ENCODE results near the gene PLEKHG7.
"Not testable (repeated sequence)": the region's sequence is repeated elsewhere in the genome, so short reads cannot be mapped to it uniquely, and the experiment has no call there.

Gene PLEKHG7

GRCh38 chr12:92745856-92746550 is 43.2 kb downstream of the PLEKHG7 start:
- TF ChIP-seq ZFX (IDR thresholded peaks at IDR 0.05) (no peak), CTCF (conservative IDR thresholded peaks at IDR 0.05) (no peak)
- no peak overlapping the region for H3K27ac ChIP-seq

- no peak overlapping the region for H3K27ac ChIP-seq
Observed at GRCh38 chr12:92747151-92747550, 44.4 kb downstream of the PLEKHG7 start.

DNA sequence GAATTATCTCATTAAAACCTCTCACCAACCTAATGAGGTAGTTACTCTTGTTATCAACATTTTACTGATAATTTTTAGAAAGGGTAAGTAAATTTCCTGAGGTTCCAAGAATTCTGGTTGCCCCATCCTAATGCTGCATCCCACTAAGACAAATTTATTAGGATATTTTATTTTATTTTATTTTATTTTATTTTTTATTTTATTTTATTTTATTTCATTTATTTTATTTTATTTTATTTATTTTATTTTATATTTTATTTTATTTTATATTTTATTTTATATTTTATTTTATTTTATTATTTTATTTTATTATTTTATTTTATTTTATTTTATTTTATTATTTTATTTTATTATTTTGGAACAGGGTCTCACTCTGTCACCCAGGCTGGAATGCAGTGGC is 46.9 kb downstream of the PLEKHG7 start:
- not testable (repeated sequence) for H3K27ac ChIP-seq

More at GRCh38 chr12:92747151-92747550, 44.4 kb downstream of the PLEKHG7 start:
- TF ChIP-seq CTCF (conservative IDR thresholded peaks at IDR 0.05): no peak

DNA sequence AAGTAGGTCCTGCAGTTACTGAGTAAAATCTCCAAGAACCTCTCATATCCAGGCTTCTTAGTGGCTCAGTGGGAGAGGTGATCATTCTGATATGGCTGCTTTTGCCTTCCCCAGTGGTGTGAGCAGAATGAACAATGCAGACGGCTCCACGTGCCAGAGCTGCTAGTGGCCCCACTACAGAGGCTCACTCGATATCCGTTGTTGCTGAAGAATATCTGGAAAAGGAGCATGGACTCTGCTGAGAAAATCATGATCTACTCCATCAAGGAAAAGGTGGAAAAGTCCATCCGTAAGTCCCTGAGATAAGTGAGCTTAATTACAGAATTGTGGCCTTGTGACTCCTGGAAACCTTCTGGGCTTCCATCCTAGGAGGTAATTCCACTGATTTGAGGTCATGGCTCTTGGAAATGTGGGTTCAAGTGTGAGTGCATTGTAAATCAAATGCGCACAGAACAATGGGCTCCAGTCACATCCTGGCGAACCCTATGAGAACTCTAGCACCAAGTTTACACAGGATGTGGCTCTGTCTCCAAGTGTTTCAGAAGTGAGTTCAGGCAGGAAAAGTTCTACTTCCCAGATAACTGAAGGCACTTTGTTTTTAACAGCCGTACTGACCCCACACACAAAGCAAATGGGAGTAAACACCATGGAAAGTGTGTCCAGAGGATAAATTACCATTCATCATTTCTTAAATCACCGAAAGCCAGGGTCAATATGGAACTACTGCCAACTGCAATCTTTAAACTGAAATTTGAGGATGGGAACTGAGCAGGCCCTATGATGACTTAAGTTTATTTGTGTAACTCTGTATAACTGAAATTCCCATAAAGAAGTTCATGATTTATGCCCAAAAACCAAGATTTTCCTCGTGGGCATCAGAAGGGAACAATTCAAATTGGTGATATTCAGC is 51.4 kb downstream of the PLEKHG7 start:
- TF ChIP-seq CTCF (conservative IDR thresholded peaks at IDR 0.05) (no peak), ZFX (IDR thresholded peaks at IDR 0.05) (no peak)
- no peak overlapping the region for H3K27ac ChIP-seq

DNA sequence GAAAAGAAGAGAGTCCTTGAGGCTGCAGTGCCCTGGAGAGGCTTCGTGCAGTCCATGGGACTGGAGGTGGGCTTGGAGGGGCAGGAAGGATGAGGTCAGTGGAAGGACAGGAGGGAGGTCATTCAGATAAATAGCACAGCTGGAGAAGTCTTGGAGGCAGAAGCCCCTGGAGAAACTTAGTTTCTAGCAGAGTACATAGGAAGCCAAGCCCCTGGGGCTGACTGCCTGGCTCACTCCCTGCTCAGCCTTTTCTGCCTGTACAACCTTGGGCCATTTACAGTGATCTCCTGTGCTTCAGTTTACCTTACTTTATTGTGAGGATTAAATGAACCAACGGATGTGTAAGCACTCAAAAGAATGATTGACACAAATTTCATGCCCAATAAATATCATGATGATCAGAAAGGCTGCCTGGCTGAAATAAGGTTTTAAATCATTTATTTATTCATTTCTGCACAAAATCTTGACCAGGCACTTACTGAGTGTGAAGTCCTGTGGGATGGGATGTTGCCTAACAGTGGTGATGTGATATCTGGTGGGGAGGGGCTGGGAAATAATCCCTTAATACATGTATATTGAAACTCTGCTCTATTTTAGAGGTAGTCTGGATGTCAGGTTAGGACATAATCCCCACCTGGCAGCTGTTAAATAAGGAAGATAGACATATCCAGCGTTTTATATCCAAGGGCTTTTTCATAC is 54.3 kb downstream of the PLEKHG7 start:
- no peak overlapping the region for H3K27ac ChIP-seq
- no peak for TF ChIP-seq ZFX (IDR thresholded peaks at IDR 0.05)
- TF ChIP-seq CTCF (conservative IDR thresholded peaks at IDR 0.05): no peak

- TF ChIP-seq CTCF (conservative IDR thresholded peaks at IDR 0.05) (no peak), ZFX (IDR thresholded peaks at IDR 0.05) (no peak)
Observed at GRCh38 chr12:92757597-92758121, 54.9 kb downstream of the PLEKHG7 start.

DNA sequence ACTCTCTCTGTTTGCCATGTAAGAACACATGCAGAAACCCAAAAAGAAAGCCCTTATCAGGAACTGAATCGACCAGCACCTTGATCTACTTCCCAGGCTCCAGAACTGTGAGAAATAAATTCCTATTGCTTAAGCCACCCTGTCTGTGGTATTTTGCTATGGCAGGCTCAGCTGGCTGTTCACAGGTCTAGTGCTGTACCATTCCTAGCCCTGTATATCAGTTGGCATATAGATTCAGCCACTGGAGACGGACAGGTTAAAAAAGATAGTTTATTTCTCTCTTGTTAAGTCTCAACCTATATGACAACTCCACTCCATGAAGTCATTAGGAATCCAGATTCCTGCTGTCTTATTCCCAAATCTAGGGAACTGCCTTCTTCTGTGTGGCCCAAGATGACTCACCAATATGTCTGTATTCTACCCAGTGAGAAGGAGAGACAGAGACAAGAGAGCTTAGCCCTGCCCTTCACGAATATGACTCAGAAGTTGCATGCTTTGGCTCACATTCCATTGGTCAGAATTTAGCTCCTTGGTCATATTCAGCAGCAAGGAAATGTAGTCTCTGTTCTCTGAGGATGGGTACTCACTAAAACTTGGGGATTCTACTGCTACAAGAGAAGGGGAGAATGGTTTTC is 57.0 kb downstream of the PLEKHG7 start:
- no peak overlapping the region for H3K27ac ChIP-seq
- TF ChIP-seq CTCF (conservative IDR thresholded peaks at IDR 0.05) (no peak), ZFX (IDR thresholded peaks at IDR 0.05) (no peak)

More at GRCh38 chr12:92757597-92758121, 54.9 kb downstream of the PLEKHG7 start:
- H3K27ac ChIP-seq: no peak overlapping the region
